GM12878 (cell line): ENCODE data around the gene INSC.

Experiments used
- ATF3 ChIP-seq: IDR thresholded peaks from 2 replicates; pipeline ENCODE4 v1.6.1; 2011; ENCODE audit warnings: low read depth, mild to moderate bottlenecking, low read length, moderate library complexity, borderline replicate concordance; ENCODE audit errors: extremely low read depth
- CEBPB ChIP-seq, 2 experiments: fragments of 150-350 bp in 1 of 2; IDR thresholded peaks; 2 replicates each; pipeline ENCODE4 v1.6.1; 2012 to 2014; ENCODE audit warnings: low read depth in 2 of 2, low read length in 2 of 2, borderline replicate concordance in 1 of 2, inconsistent platforms in 1 of 2
- CEBPZ ChIP-seq: fragments of 150-350 bp; IDR thresholded peaks from 2 replicates; pipeline ENCODE4 v1.6.1; 2016; ENCODE audit warnings: low read depth, low read length
- CTCF ChIP-seq, 3 experiments: IDR thresholded peaks in 2 of 3; conservative IDR thresholded peaks in 1 of 3; 2 replicates each; pipeline ENCODE4 v1.5.1; 2011; ENCODE audit warnings: low read depth in 3 of 3, low read length in 3 of 3, mild to moderate bottlenecking in 3 of 3, control low read depth in 2 of 3, moderate library complexity in 2 of 3, inconsistent platforms in 1 of 3, mixed read lengths in 1 of 3; ENCODE audit not compliant: control insufficient read depth in 2 of 3, insufficient read depth in 1 of 3; ENCODE audit errors: extremely low read depth in 1 of 3
- MTA3 ChIP-seq: IDR thresholded peaks from 2 replicates; pipeline ENCODE4 v1.6.1; 2012; ENCODE audit warnings: low read length, inconsistent platforms, borderline replicate concordance
- POLR2A ChIP-seq: IDR thresholded peaks from 2 replicates; pipeline ENCODE4 v1.6.1; 2011; ENCODE audit warnings: low read depth, mild to moderate bottlenecking, low read length
- SP1 ChIP-seq: IDR thresholded peaks from one replicate; pipeline ENCODE4 v1.6.1; 2011; ENCODE audit warnings: low read depth, low read length
- TBL1XR1 ChIP-seq: IDR thresholded peaks from 2 replicates; pipeline ENCODE4 v1.6.1; 2012; ENCODE audit warnings: low read depth, low read length, improper control_type of control experiment
- ZNF217 ChIP-seq: fragments of 450-650 bp; IDR thresholded peaks from 2 replicates; pipeline ENCODE4 v1.6.1; 2017; ENCODE audit warnings: antibody characterized with exemption, mild to moderate bottlenecking

GRCh38 chr11:15194671-15195415, 80.1 kb downstream of the INSC start:
- TF ChIP-seq TBL1XR1 (no peak), CTCF (IDR thresholded peaks at IDR 0.05 in 2 of 3, conservative IDR thresholded peaks at IDR 0.05 in 1 of 3; ENCODE audit: control insufficient read depth in 2 of 3, extremely low read depth in 1 of 3, insufficient read depth in 1 of 3, low read depth in 3 of 3, low read length in 3 of 3) (no peak), CEBPZ (no peak), ZNF217 (no peak), MTA3 (no peak), ATF3 (no peak), CEBPB (IDR thresholded peaks at IDR 0.05; ENCODE audit: borderline replicate concordance in 1 of 2, low read depth in 2 of 2, low read length in 2 of 2) (no peak), SP1 (no peak), POLR2A (no peak)
